Kidney epithelial cell (primary cell): ENCODE data around the gene SLK. TPM values are rescaled to one million over a fixed set of nuclear protein-coding genes. Genes with fewer than 3 reads are reported as not detected.

Experiments used
- DNase-seq: peaks from one replicate; pipeline ENCODE4 v3.0.0-alpha.2; 2010; ENCODE audit warnings: low read depth
- H3K27me3 ChIP-seq: 2 replicates; pipeline ENCODE4 v1.6.0; 2011; ENCODE audit warnings: low read length; ENCODE audit not compliant: control insufficient read depth, insufficient read depth
- H3K36me3 ChIP-seq: 2 replicates; pipeline ENCODE4 v1.5.1; 2011; ENCODE audit warnings: low read length; ENCODE audit not compliant: control insufficient read depth, insufficient read depth
- H3K4me3 ChIP-seq: 2 replicates; pipeline ENCODE4 v1.5.1; 2011; ENCODE audit warnings: low read depth, mild to moderate bottlenecking, control low read depth, low read length
- total RNA-seq: library from RNA; depleted of rRNA; stranded (reverse); fragments of >200 nt; gene quantifications from 2 replicates; pipeline ENCODE4 v1.2.3, GENCODE V29; 2015
- TF ChIP-seq, protein P1 (sequence below): IDR thresholded peaks from 2 replicates; pipeline ENCODE4 v1.5.1; 2011; ENCODE audit warnings: mild to moderate bottlenecking, moderate library complexity, low read length, control low read depth, inconsistent platforms; ENCODE audit not compliant: insufficient read depth, poor library complexity, severe bottlenecking

Gene SLK
- total RNA-seq, 1 donor from 2014 or later, result 35.8 TPM

DNA sequence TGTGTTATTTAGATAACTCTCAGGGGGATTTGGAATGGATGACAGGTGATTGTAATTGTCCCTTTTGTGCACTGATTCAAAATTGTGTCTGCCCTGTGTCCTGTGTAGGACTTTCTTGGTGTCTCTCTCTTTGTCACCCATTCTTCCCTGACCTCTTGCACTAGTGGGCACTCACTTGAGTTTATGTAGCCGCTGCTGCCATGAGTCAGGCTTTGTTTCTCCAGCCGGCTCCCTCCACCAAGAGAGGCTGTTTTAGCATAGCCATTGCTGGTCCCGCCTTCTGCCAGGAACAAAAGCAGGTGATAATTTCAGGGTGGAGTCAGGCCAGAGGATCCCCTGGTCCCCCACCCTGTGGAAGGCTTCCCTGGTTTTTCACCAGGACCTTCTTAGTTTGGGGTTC is 110.3 kb downstream of the SLK start:
- no peaks in the 10 kb centered on the region for H3K36me3 ChIP-seq
- H3K4me3 ChIP-seq, result no peak overlapping the region
- TF ChIP-seq, protein P1, sequence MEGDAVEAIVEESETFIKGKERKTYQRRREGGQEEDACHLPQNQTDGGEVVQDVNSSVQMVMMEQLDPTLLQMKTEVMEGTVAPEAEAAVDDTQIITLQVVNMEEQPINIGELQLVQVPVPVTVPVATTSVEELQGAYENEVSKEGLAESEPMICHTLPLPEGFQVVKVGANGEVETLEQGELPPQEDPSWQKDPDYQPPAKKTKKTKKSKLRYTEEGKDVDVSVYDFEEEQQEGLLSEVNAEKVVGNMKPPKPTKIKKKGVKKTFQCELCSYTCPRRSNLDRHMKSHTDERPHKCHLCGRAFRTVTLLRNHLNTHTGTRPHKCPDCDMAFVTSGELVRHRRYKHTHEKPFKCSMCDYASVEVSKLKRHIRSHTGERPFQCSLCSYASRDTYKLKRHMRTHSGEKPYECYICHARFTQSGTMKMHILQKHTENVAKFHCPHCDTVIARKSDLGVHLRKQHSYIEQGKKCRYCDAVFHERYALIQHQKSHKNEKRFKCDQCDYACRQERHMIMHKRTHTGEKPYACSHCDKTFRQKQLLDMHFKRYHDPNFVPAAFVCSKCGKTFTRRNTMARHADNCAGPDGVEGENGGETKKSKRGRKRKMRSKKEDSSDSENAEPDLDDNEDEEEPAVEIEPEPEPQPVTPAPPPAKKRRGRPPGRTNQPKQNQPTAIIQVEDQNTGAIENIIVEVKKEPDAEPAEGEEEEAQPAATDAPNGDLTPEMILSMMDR, result no peak
- no peak for DNase-seq
- no peaks in the 10 kb centered on the region for H3K27me3 ChIP-seq

DNA sequence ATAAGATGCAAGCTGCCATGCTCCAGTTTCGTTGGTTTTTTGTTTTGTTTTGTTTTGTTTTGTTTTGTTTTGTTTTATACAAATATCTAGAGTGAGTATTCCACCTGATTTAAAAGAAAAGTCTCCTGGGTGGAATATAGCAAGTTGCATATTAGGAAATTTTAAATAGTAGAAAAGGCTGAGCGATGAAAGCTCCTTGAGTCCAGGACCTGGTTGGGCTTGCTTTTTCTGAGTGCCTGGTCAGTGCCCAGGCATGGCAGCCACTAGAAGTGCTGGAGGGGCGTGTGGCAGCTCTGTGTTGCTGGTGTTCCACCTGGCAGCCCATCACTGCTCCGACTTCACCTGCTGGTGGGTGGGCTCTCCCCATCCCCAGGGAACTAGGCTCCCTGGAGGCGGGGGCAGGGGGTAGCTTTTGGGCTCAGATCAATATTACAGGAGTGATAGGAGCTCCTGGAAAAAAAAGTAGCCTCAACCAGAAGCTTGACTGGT is 110.8 kb downstream of the SLK start:
- no peaks in the 10 kb centered on the region for H3K27me3 ChIP-seq
- DNase-seq, result no peak
- TF ChIP-seq, protein P1, result no peak
- no peak overlapping the region for H3K4me3 ChIP-seq
- H3K36me3 ChIP-seq, result no peaks in the 10 kb centered on the region

Other genes with a start within 250 kb of the SLK start
- gene SH3PXD2A, start 111.6 kb upstream of the SLK start, total RNA-seq, result 12.0 and 12.2 TPM in 2 replicates
- gene STN1, start 49.0 kb upstream of the SLK start, total RNA-seq, result 25.1 and 28.1 TPM in 2 replicates
- gene COL17A1, start 118.7 kb downstream of the SLK start, total RNA-seq, result 0.21 and 0.33 TPM in 2 replicates
- 11.0 and 12.8 TPM in 2 replicates for gene SFR1, start 155.0 kb downstream of the SLK start, total RNA-seq